NT2/D1 (cell line): ENCODE results near the gene NOVA2.

ENCODE experiments used
- DNase-seq: peaks from one replicate; pipeline ENCODE4 v3.0.0-alpha.2; 2011; ENCODE audit warnings: low read depth, low spot score
- H3K27me3 ChIP-seq: 2 replicates; pipeline ENCODE4 v1.6.0; 2011; ENCODE audit warnings: mild to moderate bottlenecking; ENCODE audit not compliant: insufficient read length, insufficient read depth
- H3K36me3 ChIP-seq: 2 replicates; pipeline ENCODE4 v1.6.1; 2011; ENCODE audit warnings: mild to moderate bottlenecking, low read length, mixed read lengths; ENCODE audit not compliant: insufficient read depth, insufficient read length
- H3K4me1 ChIP-seq: 2 replicates; pipeline ENCODE4 v1.5.1; 2011; ENCODE audit not compliant: insufficient read depth, insufficient read length
- H3K4me3 ChIP-seq: 2 replicates; pipeline ENCODE4 v1.5.1; 2011; ENCODE audit warnings: low read depth; ENCODE audit not compliant: insufficient read length
- H3K9ac ChIP-seq: 2 replicates; pipeline ENCODE4 v1.6.0; 2011; ENCODE audit warnings: low read depth; ENCODE audit not compliant: insufficient read length
- H3K9me3 ChIP-seq: 2 replicates; pipeline ENCODE4 v1.5.1; 2011; ENCODE audit warnings: mild to moderate bottlenecking, low read length; ENCODE audit not compliant: insufficient read depth
- SUZ12 ChIP-seq: IDR thresholded peaks from 2 replicates; pipeline ENCODE4 v1.6.1; 2011; ENCODE audit not compliant: insufficient read length, insufficient read depth; ENCODE audit errors: extremely low read depth
- YY1 ChIP-seq: IDR thresholded peaks from 2 replicates; pipeline ENCODE4 v1.6.1; 2011; ENCODE audit not compliant: insufficient read length, insufficient read depth
- ZNF274 ChIP-seq: IDR thresholded peaks from 2 replicates; pipeline ENCODE4 v1.6.1; 2011; ENCODE audit warnings: mild to moderate bottlenecking, low read depth, low read length

Gene NOVA2

GRCh38 chr19:45884682-45885555, 88.7 kb downstream of the NOVA2 start:
- Histone ChIP-seq H3K9ac (peak overlapping the region; percentile 92), H3K9me3 (no peaks in the 10 kb centered on the region; the same call in 1 of the 2 replicates), H3K4me3 (peak overlapping the region; percentile 83), H3K27me3 (no peaks in the 10 kb centered on the region), H3K36me3 (peaks cover 15% of the 10 kb centered on the region), H3K4me1 (peaks cover 16% of the 10 kb centered on the region)
- TF ChIP-seq SUZ12 (no peak), YY1 (no peak), ZNF274 (no peak)
- no peak for DNase-seq

GRCh38 chr19:45883881-45884681, 89.6 kb downstream of the NOVA2 start:
- peaks cover 16% of the 10 kb centered on the region for H3K4me1 ChIP-seq
- no peak overlapping the region for H3K4me3 ChIP-seq
- peak overlapping the region; percentile 50 for H3K9ac ChIP-seq
- no peaks in the 10 kb centered on the region for H3K27me3 ChIP-seq
- no peak for TF ChIP-seq ZNF274
- TF ChIP-seq SUZ12, result no peak
- TF ChIP-seq YY1, result no peak
- no peaks in the 10 kb centered on the region; the same call in 1 of the 2 replicates for H3K9me3 ChIP-seq
- peaks cover 15% of the 10 kb centered on the region for H3K36me3 ChIP-seq
- no peak for DNase-seq
